Loucy (cell line): Measurements from ENCODE around the gene TLN1.

Source experiments
- EZH2phosphoT487 ChIP-seq: fragments of 200-600 bp; IDR thresholded peaks from 2 replicates; pipeline ENCODE4 v1.6.1; 2018; ENCODE audit warnings: antibody characterized with exemption, mild to moderate bottlenecking, moderate library complexity, borderline replicate concordance
- TF ChIP-seq, protein P1 (sequence below): fragments of 200-600 bp; sonication (generic); conservative IDR thresholded peaks from 2 replicates; pipeline ENCODE4 v1.5.1; 2014; ENCODE audit warnings: mild to moderate bottlenecking, antibody characterized with exemption, low read length

DNA sequence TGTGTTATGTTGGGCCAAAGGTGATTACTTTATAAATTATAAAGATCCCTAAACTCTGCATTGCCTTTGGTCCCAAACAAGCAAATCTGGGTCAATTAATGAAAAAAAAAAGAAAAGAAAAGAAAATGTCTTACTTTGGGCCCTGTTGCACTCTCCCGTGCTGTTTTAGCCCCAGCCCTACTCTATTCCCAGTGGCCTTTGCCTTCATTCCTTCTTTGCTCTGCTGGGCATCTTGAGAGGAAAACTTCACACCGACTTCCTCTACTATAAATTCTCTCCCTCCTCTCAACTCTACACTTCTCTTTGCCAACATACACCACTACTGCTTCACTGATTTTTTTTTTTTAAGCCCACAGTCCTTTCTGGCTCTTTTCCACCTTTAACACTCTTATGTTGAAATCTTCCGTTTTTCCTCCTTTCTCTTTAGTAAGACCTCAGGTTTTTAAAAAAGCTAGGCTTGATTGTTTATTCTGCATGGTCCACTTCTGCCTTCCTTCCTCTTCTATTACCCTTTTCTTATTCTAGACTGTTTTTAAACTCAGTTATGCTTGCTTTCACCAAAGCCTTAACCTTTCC is 26.6 kb upstream of the TLN1 start:
- TF ChIP-seq, protein P1, sequence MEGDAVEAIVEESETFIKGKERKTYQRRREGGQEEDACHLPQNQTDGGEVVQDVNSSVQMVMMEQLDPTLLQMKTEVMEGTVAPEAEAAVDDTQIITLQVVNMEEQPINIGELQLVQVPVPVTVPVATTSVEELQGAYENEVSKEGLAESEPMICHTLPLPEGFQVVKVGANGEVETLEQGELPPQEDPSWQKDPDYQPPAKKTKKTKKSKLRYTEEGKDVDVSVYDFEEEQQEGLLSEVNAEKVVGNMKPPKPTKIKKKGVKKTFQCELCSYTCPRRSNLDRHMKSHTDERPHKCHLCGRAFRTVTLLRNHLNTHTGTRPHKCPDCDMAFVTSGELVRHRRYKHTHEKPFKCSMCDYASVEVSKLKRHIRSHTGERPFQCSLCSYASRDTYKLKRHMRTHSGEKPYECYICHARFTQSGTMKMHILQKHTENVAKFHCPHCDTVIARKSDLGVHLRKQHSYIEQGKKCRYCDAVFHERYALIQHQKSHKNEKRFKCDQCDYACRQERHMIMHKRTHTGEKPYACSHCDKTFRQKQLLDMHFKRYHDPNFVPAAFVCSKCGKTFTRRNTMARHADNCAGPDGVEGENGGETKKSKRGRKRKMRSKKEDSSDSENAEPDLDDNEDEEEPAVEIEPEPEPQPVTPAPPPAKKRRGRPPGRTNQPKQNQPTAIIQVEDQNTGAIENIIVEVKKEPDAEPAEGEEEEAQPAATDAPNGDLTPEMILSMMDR, result no peak
- no peak for TF ChIP-seq EZH2phosphoT487
